Uterus (tissue), 4 donors: ENCODE results near the gene SF1. TPM values are rescaled to one million over a fixed set of nuclear protein-coding genes. Genes with fewer than 3 reads are reported as not detected.

ENCODE experiments used
- DNase-seq, 2 donors: peaks; one replicate each; pipeline ENCODE4 v3.0.0-alpha.2; 2019 to 2020
- H3K27ac ChIP-seq, 2 donors: fragments of 200-600 bp; sonication (generic); 1 replicate in 1 of 2; 2 replicates in 1 of 2; pipeline ENCODE4 v1.5.1; 2016 to 2018
- H3K27me3 ChIP-seq, 2 donors: fragments of 200-600 bp; sonication (generic); one replicate each; pipeline ENCODE4 v1.5.1; 2018 to 2019; ENCODE audit warnings: control low read depth in 1 of 2
- H3K36me3 ChIP-seq, 2 donors: fragments of 200-600 bp; sonication (generic); one replicate each; pipeline ENCODE4 v1.5.1; 2019; ENCODE audit warnings: control low read depth in 1 of 2
- H3K4me1 ChIP-seq, 2 donors: fragments of 200-600 bp; sonication (generic); one replicate each; pipeline ENCODE4 v1.5.1; 2018 to 2019; ENCODE audit warnings: control low read depth in 1 of 2
- H3K4me3 ChIP-seq, 2 donors: fragments of 200-600 bp; sonication (generic); 1 replicate in 1 of 2; 2 replicates in 1 of 2; pipeline ENCODE4 v1.5.1; 2018 to 2019; ENCODE audit warnings: mild to moderate bottlenecking in 1 of 2
- H3K9me3 ChIP-seq, 2 donors: fragments of 200-600 bp; sonication (generic); one replicate each; pipeline ENCODE4 v1.5.1; 2019; ENCODE audit warnings: control low read depth in 1 of 2
- POLR2A ChIP-seq, 2 donors: fragments of 450-650 bp; IDR thresholded peaks; one replicate each; pipeline ENCODE4 v1.6.1; 2016; ENCODE audit warnings: antibody characterized with exemption in 2 of 2, mild to moderate bottlenecking in 1 of 2, moderate library complexity in 1 of 2
- intact Hi-C: fragments of 100-400 bp; cut with DNase I; formaldehyde crosslinking; loops from one replicate; pipeline ENCODE4 v1.15.1; 2023; ENCODE audit warnings: low total_unique reads
- total RNA-seq, 4 donors: library from RNA; depleted of rRNA in 3 of 4; stranded (reverse); fragments of >200 nt in 3 of 4; gene quantifications; one replicate each; pipeline versions ENCODE4 v1.1.0 to v1.2.4, GENCODE V29; 2014 to 2023
- TF ChIP-seq, protein P1 (sequence below), 4 experiments: fragments of 200-600 bp in 2 of 4; fragments of 450-650 bp in 2 of 4; sonication (generic) in 2 of 4; IDR thresholded peaks; one replicate each; pipeline ENCODE4 v1.5.1; 2016 to 2019; ENCODE audit warnings: antibody characterized with exemption in 4 of 4, mild to moderate bottlenecking in 2 of 4, moderate library complexity in 1 of 4
- donor health status: DM: yes; HTN: yes; CAD: no.

The SF1 gene
- total RNA-seq, 4 donors from 2014 or later: 62.0 to 374 (median 219) TPM

DNA sequence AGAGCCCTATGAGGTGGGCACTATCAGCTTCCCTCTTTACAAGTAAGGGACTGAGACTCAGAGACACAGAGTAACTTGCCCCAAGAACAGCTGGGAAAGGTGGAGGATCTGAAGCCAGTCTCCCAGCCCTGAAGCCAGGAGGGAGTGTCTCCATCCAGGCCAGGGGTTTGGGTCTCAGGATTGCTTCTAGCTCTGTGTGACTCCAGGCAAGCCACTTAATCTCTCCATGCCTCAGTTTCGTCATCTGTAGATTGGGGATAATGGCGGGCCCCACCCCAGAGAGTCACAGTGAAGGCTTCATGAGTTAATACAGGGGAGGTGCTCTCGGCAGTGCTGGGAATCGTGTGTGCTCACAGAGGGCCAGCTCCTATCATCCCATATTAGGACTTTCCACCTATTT, 14.1 kb upstream of the SF1 start:
- intact Hi-C loops: no loop called here

DNA sequence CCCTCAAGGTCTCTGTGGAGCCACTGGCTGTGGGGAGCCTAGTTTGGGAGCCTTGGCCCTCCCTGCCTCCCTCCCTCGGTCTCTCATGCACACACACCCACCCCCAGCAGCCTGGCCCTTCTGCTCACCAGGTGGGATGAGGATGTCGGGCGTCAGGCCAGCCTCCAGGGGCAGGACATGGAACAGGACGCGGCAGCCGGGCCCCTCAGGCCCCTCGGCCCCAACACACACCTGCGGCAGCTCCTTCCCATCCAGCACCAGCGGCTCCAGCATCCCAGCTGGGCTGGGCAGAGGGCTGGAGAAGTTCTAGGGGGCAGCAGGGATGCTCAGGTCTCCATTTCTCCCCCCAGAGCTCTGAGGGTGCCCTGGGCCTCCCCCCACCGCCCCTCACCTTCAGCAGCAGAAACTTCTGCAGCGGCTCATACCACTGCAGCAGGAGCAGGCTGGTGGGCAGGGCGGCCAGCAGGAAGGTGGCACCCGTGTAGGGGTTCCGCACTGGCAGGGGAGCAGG, 13.5 kb upstream of the SF1 start:
- Histone ChIP-seq H3K4me1 (no peaks in the 10 kb centered on the region), H3K27me3 (no peaks in the 10 kb centered on the region), H3K27ac (no peak overlapping the region), H3K36me3 (no peaks in the 10 kb centered on the region), H3K4me3 (no peak overlapping the region), H3K9me3 (no peaks in the 10 kb centered on the region)
- no peak for TF ChIP-seq POLR2A (IDR thresholded peaks at IDR 0.05)
- TF ChIP-seq, protein P1, sequence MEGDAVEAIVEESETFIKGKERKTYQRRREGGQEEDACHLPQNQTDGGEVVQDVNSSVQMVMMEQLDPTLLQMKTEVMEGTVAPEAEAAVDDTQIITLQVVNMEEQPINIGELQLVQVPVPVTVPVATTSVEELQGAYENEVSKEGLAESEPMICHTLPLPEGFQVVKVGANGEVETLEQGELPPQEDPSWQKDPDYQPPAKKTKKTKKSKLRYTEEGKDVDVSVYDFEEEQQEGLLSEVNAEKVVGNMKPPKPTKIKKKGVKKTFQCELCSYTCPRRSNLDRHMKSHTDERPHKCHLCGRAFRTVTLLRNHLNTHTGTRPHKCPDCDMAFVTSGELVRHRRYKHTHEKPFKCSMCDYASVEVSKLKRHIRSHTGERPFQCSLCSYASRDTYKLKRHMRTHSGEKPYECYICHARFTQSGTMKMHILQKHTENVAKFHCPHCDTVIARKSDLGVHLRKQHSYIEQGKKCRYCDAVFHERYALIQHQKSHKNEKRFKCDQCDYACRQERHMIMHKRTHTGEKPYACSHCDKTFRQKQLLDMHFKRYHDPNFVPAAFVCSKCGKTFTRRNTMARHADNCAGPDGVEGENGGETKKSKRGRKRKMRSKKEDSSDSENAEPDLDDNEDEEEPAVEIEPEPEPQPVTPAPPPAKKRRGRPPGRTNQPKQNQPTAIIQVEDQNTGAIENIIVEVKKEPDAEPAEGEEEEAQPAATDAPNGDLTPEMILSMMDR (IDR thresholded peaks at IDR 0.05): no peak
- DNase-seq: no peak
- intact Hi-C loops: no loop called here

More for the DNA sequence above, 14.1 kb upstream of the SF1 start:
- no peak for DNase-seq
- no peaks in the 10 kb centered on the region for H3K9me3 ChIP-seq
- no peak overlapping the region for H3K4me3 ChIP-seq
- H3K36me3 ChIP-seq: no peaks in the 10 kb centered on the region
- H3K27ac ChIP-seq: no peak overlapping the region
- TF ChIP-seq, protein P1 (IDR thresholded peaks at IDR 0.05): no peak
- TF ChIP-seq POLR2A (IDR thresholded peaks at IDR 0.05): no peak
- no peaks in the 10 kb centered on the region for H3K4me1 ChIP-seq
- H3K27me3 ChIP-seq: no peaks in the 10 kb centered on the region

DNA sequence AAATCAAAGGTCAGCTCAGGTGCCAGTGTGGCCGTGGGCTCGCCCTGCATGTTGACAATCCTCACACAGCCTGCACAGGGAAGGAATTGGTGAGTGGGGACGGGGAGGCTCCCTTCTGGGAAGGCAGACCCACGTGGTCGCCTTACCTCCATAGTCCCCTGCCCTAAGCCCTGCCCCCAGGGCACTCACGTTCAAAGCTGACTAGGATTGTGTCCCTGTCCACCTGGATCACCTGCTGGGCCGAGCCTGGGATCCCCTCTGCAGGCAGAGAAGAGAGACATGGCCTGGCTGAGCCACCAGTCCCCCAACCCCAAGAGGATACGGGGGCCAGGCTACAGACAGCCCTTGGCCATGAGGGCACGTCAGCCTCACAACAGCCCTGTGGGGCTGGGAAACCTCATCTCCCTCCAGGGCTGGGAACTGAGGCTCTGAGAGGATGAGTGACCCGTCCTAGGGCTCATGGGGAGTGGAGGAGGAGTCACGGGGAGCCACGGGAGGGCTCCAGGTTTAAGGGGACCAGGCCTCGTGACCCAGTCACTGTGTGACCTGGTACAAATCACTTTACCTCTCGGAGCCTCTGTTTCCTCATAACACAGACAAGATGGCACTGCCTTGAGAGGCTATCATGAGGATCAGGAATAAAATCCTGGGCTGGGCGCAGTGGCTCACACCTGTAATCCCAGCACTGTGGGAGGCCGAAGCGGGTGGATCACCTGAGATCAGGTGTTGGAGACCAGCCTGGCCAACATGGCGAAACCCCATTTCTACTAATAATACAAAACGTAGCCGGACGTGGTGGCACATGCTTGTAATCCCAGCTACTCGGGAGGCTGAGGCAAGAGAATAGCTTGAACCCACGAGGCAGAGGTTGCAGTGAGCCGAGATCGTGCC, 12.1 kb upstream of the SF1 start:
- intact Hi-C loops: no loop called here
- Histone ChIP-seq H3K27ac (no peak overlapping the region), H3K9me3 (no peaks in the 10 kb centered on the region), H3K4me1 (no peaks in the 10 kb centered on the region), H3K36me3 (no peaks in the 10 kb centered on the region), H3K4me3 (no peak overlapping the region), H3K27me3 (no peaks in the 10 kb centered on the region)
- no peak for TF ChIP-seq POLR2A (IDR thresholded peaks at IDR 0.05)
- TF ChIP-seq, protein P1 (IDR thresholded peaks at IDR 0.05): no peak
- DNase-seq: no peak

DNA sequence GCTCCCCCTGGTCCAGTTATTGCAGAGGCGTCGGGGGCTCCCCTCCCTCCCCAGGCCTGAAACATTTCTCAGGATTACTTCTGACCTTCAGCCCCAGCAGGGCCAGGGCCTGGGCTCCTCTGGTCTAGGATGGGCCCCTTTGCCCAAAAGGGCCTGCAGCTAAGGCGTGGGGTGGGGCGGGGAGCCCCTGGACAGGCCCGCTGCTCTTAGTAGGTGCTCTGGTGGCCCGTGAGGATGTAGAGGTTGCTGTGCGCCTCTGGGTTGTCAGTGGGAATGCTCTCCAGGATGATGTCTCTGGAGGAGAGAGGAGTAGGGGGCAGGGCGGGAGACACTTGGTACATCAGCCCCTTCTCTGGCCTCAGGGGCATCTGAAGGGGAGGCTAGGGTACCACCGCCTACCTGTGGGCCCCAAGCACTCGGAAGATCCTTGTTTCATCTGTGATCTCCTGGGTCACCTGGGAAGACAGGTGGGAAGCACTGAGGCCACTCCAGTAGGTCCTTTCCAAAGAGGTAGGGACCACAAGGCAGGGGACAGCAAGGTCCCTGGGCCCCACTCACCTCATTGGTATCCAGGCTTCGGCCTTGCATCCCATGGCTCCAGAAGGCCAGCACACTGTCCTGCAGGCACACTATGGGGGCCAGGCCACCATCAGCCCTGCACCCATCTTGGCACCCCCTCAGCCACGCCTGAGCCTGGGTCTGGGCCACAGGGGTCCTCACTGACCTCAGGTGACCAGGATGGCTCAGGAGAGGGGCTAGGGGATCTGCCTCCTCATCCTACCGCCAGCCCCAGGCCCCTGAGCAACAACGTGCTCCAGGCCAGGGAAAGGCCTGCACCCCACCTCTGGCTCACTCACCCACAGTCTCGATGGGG, 11.2 kb upstream of the SF1 start:
- intact Hi-C loops: no loop called here
- TF ChIP-seq, protein P1 (IDR thresholded peaks at IDR 0.05): no peak
- no peak for TF ChIP-seq POLR2A (IDR thresholded peaks at IDR 0.05)
- H3K9me3 ChIP-seq: no peaks in the 10 kb centered on the region
- no peaks in the 10 kb centered on the region for H3K36me3 ChIP-seq
- H3K4me1 ChIP-seq: no peaks in the 10 kb centered on the region
- no peaks in the 10 kb centered on the region for H3K27me3 ChIP-seq
- no peak for DNase-seq
- H3K27ac ChIP-seq: no peak overlapping the region
- no peak overlapping the region for H3K4me3 ChIP-seq
